Prostate gland (tissue), 2 donors: ENCODE measurements around the gene PAPSS2. TPM values are rescaled to one million over a fixed set of nuclear protein-coding genes. Genes with fewer than 3 reads are reported as not detected.
"Not testable (repeated sequence)": the region's sequence is repeated elsewhere in the genome, so short reads cannot be mapped to it uniquely, and the experiment has no call there.

Experiments used
- DNase-seq: peaks from one replicate; pipeline ENCODE4 v3.0.0-alpha.2; 2019; ENCODE audit warnings: low spot score
- H3K27ac ChIP-seq, 2 donors: fragments of 200-600 bp; sonication (generic); 2 replicates each; pipeline ENCODE4 v1.5.1; 2017 to 2019
- H3K27me3 ChIP-seq: fragments of 200-600 bp; sonication (generic); replicated peaks from 2 replicates; pipeline ENCODE4 v1.5.1; 2019; ENCODE audit not compliant: insufficient read depth
- H3K36me3 ChIP-seq, 2 donors: fragments of 200-600 bp; sonication (generic); 1 replicate in 1 of 2; 2 replicates in 1 of 2; pipeline versions ENCODE4 v1.5.1 to v1.8.1; 2017 to 2019
- H3K4me1 ChIP-seq: fragments of 200-600 bp; sonication (generic); replicated peaks from 2 replicates; pipeline ENCODE4 v1.5.1; 2019
- H3K4me3 ChIP-seq, 2 donors: fragments of 200-600 bp; sonication (generic); 2 replicates each; pipeline ENCODE4 v1.5.1; 2017 to 2019
- H3K9me3 ChIP-seq: fragments of 200-600 bp; sonication (generic); 2 replicates; pipeline ENCODE4 v1.5.1; 2017
- CTCF ChIP-seq, 4 experiments: fragments of 200-600 bp in 2 of 4; fragments of 450-650 bp in 2 of 4; sonication (generic) in 2 of 4; IDR thresholded peaks; 1 replicate in 3 of 4; 2 replicates in 1 of 4; pipeline ENCODE4 v1.5.1; 2016 to 2019; ENCODE audit warnings: antibody characterized with exemption in 4 of 4, mild to moderate bottlenecking in 2 of 4, moderate library complexity in 2 of 4
- POLR2A ChIP-seq: fragments of 450-650 bp; IDR thresholded peaks from one replicate; pipeline ENCODE4 v1.6.1; 2016; ENCODE audit warnings: antibody characterized with exemption, mild to moderate bottlenecking
- POLR2AphosphoS5 ChIP-seq: sonication (generic); formaldehyde crosslinking; IDR thresholded peaks from one replicate; pipeline ENCODE4 v1.6.1; 2017; ENCODE audit warnings: antibody characterized with exemption
- WGBS: methylation state at CpG from one replicate; pipeline ENCODE4 v1.1.5; 2018; 5-methylcytosine and 5-hydroxymethylcytosine counted together
- intact Hi-C: fragments of 100-400 bp; cut with DNase I; formaldehyde crosslinking; loops from one replicate; pipeline ENCODE4 v1.14.2; 2022
- total RNA-seq, 2 donors: library from RNA; depleted of rRNA; stranded (reverse); fragments of >200 nt; gene quantifications; one replicate each; pipeline ENCODE4 v1.1.0, GENCODE V29; 2016

Gene PAPSS2
- total RNA-seq, 2 donors from 2014 or later = 5.5 to 9.0 TPM

- Histone ChIP-seq H3K4me3 (no peak overlapping the region), H3K9me3 (no peaks in the 10 kb centered on the region), H3K27ac (no peak overlapping the region), H3K36me3 (no peaks in the 10 kb centered on the region), H3K27me3 (no peaks in the 10 kb centered on the region), H3K4me1 (no peaks in the 10 kb centered on the region)
- TF ChIP-seq CTCF (IDR thresholded peaks at IDR 0.05) (no peak), POLR2AphosphoS5 (no peak), POLR2A (no peak)
- intact Hi-C loops = no loop called here
- over 99% methylated on average over 5 of the region's 5 CpGs for WGBS
- no peak for DNase-seq
These were observed 65.1 kb downstream of the PAPSS2 start for GRCh38 chr10:87724789-87725188.

GRCh38 chr10:87729940-87730339 lies 70.3 kb downstream of the PAPSS2 start:
- intact Hi-C loops = loop anchor here (5.0 kb wide), 1 partner anchor 73 kb away; the partner anchor contains the start of gene PAPSS2
- no peak for DNase-seq
- WGBS = 73% methylated on average over 6 of the region's 6 CpGs

GRCh38 chr10:87733081-87733480 lies 73.4 kb downstream of the PAPSS2 start:
- no peak overlapping the region for H3K4me3 ChIP-seq
- no peak for DNase-seq
- no peaks in the 10 kb centered on the region for H3K4me1 ChIP-seq
- no peaks in the 10 kb centered on the region for H3K9me3 ChIP-seq
- intact Hi-C loops = loop anchor here (5.0 kb wide), 1 partner anchor 76 kb away; the partner anchor contains the start of gene PAPSS2
- no peak overlapping the region for H3K27ac ChIP-seq
- no peaks in the 10 kb centered on the region for H3K27me3 ChIP-seq
- WGBS = 73% methylated on average over 5 of the region's 5 CpGs
- no peak for TF ChIP-seq POLR2A
- no peak for TF ChIP-seq CTCF (IDR thresholded peaks at IDR 0.05)
- no peak for TF ChIP-seq POLR2AphosphoS5
- H3K36me3 ChIP-seq = no peaks in the 10 kb centered on the region

More at GRCh38 chr10:87729940-87730339, 70.3 kb downstream of the PAPSS2 start:
- no peak overlapping the region for H3K27ac ChIP-seq
- no peaks in the 10 kb centered on the region for H3K9me3 ChIP-seq
- TF ChIP-seq POLR2A = no peak
- no peak for TF ChIP-seq POLR2AphosphoS5
- TF ChIP-seq CTCF (IDR thresholded peaks at IDR 0.05) = no peak
- no peak overlapping the region for H3K4me3 ChIP-seq
- H3K27me3 ChIP-seq = no peaks in the 10 kb centered on the region
- H3K36me3 ChIP-seq = no peaks in the 10 kb centered on the region
- no peaks in the 10 kb centered on the region for H3K4me1 ChIP-seq

- no peaks in the 10 kb centered on the region for H3K27me3 ChIP-seq
- H3K27ac ChIP-seq = no peak overlapping the region
- H3K4me1 ChIP-seq = no peaks in the 10 kb centered on the region
- no peak for DNase-seq
- TF ChIP-seq POLR2A (no peak), CTCF (IDR thresholded peaks at IDR 0.05) (peak; percentile 53 to 76 (median 70))
- 40% methylated on average over 7 of the region's 7 CpGs for WGBS
- no peaks in the 10 kb centered on the region for H3K36me3 ChIP-seq
- intact Hi-C loops = loop anchor here (5.0 kb wide), 2 partner anchors 78 to 203 kb away; partner anchors contain the start of gene PAPSS2
- no peak overlapping the region for H3K4me3 ChIP-seq
- no peaks in the 10 kb centered on the region for H3K9me3 ChIP-seq
These were observed 75.5 kb downstream of the PAPSS2 start for GRCh38 chr10:87734987-87735827.

GRCh38 chr10:87738253-87738652 lies 78.6 kb downstream of the PAPSS2 start:
- H3K4me3 ChIP-seq, H3K36me3 ChIP-seq, H3K9me3 ChIP-seq, DNase-seq, H3K27me3 ChIP-seq, H3K27ac ChIP-seq, H3K4me1 ChIP-seq: not testable (repeated sequence)
- WGBS = 96% methylated on average over 1 of the region's 1 CpG
- intact Hi-C loops = loop anchor here (5.0 kb wide), 1 partner anchor 206 kb away; no protein-coding TSS in a partner anchor
